PFSK-1 (cell line): ENCODE results near the gene RICTOR.

ENCODE experiments used
- FOXP2 ChIP-seq: optimal IDR thresholded peaks from 2 replicates; pipeline ENCODE3; 2011; ENCODE audit warnings: borderline replicate concordance, control low read depth, inconsistent platforms; ENCODE audit not compliant: insufficient read depth; ENCODE audit errors: extremely low read length, extremely low read depth
- POLR2AphosphoS5 ChIP-seq: IDR thresholded peaks from 2 replicates; pipeline ENCODE4 v1.6.1; 2012; ENCODE audit warnings: low read depth, mild to moderate bottlenecking, control low read depth, low read length, moderate library complexity
- REST ChIP-seq, 2 experiments: IDR thresholded peaks; 2 replicates each; pipeline versions ENCODE4 v1.6.1 to v1.8.0; 2011 to 2012; ENCODE audit warnings: low read depth in 2 of 2, low read length in 2 of 2, control low read depth in 1 of 2, inconsistent platforms in 1 of 2, mild to moderate bottlenecking in 1 of 2, moderate library complexity in 1 of 2; ENCODE audit not compliant: insufficient read depth in 1 of 2
- SIN3A ChIP-seq: IDR thresholded peaks from 2 replicates; pipeline ENCODE4 v1.6.1; 2012; ENCODE audit warnings: mild to moderate bottlenecking, low read length, moderate library complexity, borderline replicate concordance; ENCODE audit not compliant: insufficient read depth
- TAF1 ChIP-seq: IDR thresholded peaks from 2 replicates; pipeline ENCODE4 v1.6.1; 2012; ENCODE audit warnings: low read length, control low read depth, borderline replicate concordance; ENCODE audit not compliant: insufficient read depth

- TF ChIP-seq POLR2AphosphoS5 (no peak), REST (IDR thresholded peaks at IDR 0.05; ENCODE audit: insufficient read depth in 1 of 2, low read depth in 2 of 2, low read length in 2 of 2) (no peak), TAF1 (no peak), SIN3A (peak; percentile 63; the same call in 1 of the 2 replicates), FOXP2 (no peak)
These were observed 186.2 kb downstream of the RICTOR start for GRCh38 chr5:38888041-38888440.
